Measurements from ENCODE around the gene TBX10.

GRCh38 chr11:67614730-67615714 is 24.5 kb downstream of the TBX10 start:
- TF ChIP-seq POLR2AphosphoS5 (IDR thresholded peaks at IDR 0.05; ENCODE audit: low read depth, low read length) (no peak), POLR2A (IDR thresholded peaks at IDR 0.05; ENCODE audit: low read depth, low read length) (no peak)

Data from GM12891 (cell line).